Nephron progenitor cell (in vitro differentiated cells): Measurements from ENCODE around the gene EID2.

Experiments
- DNase-seq: peaks from one replicate; pipeline ENCODE4 v3.0.0; 2021
- H3K27ac Mint-ChIP-seq: 2 replicates; pipeline ENCODE4 v1.8.0; 2021; ENCODE audit warnings: mild to moderate bottlenecking, moderate library complexity, mixed read lengths
- H3K27me3 Mint-ChIP-seq: 2 replicates; pipeline ENCODE4 v1.8.0; 2021; ENCODE audit warnings: mild to moderate bottlenecking, low read depth, mixed read lengths; ENCODE audit not compliant: poor library complexity
- H3K36me3 Mint-ChIP-seq: 2 replicates; pipeline ENCODE4 v1.8.0; 2021; ENCODE audit warnings: low read depth, mixed read lengths
- H3K4me1 Mint-ChIP-seq: 2 replicates; pipeline ENCODE4 v1.8.0; 2021; ENCODE audit warnings: mixed read lengths
- H3K4me3 Mint-ChIP-seq: 2 replicates; pipeline ENCODE4 v1.8.0; 2021; ENCODE audit warnings: mild to moderate bottlenecking, moderate library complexity, mixed read lengths
- H3K9me3 Mint-ChIP-seq: 2 replicates; pipeline ENCODE4 v1.8.0; 2021; ENCODE audit warnings: mild to moderate bottlenecking, moderate library complexity, mixed read lengths
- TF ChIP-seq, protein P1 (sequence below): fragments of 200-600 bp; sonication (generic); IDR thresholded peaks from 2 replicates; pipeline ENCODE4 v1.5.0; 2021; ENCODE audit warnings: antibody characterized with exemption

The EID2 gene

DNA sequence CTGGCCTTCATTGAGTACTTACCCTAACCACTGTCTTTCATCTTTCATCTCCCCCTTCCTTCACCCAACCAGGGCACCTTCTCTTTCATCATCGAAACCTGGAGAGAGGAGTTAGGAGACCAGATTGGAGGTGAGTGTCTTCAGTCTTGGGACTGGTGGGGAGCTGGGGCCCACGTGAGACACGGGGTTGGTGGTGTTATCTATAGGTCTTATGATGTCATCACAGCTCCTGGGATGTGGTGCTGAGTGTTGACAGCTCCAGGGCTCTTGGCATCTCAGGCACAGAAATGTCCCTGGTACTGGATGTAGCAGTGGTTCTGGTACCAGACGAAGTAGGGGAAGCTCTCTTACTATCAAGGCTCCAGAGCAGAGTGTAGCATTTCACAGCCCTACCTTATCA, 39.4 kb downstream of the EID2 start:
- DNase-seq: no peak
- Mint-ChIP-seq H3K27ac (no peak overlapping the region), H3K9me3 (peaks cover 1% of the 10 kb centered on the region), H3K27me3 (peaks cover 10% of the 10 kb centered on the region), H3K4me1 (peaks cover 33% of the 10 kb centered on the region), H3K36me3 (peaks cover 28% of the 10 kb centered on the region), H3K4me3 (peak overlapping the region; percentile 68)
- TF ChIP-seq, protein P1, sequence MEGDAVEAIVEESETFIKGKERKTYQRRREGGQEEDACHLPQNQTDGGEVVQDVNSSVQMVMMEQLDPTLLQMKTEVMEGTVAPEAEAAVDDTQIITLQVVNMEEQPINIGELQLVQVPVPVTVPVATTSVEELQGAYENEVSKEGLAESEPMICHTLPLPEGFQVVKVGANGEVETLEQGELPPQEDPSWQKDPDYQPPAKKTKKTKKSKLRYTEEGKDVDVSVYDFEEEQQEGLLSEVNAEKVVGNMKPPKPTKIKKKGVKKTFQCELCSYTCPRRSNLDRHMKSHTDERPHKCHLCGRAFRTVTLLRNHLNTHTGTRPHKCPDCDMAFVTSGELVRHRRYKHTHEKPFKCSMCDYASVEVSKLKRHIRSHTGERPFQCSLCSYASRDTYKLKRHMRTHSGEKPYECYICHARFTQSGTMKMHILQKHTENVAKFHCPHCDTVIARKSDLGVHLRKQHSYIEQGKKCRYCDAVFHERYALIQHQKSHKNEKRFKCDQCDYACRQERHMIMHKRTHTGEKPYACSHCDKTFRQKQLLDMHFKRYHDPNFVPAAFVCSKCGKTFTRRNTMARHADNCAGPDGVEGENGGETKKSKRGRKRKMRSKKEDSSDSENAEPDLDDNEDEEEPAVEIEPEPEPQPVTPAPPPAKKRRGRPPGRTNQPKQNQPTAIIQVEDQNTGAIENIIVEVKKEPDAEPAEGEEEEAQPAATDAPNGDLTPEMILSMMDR: no peak

DNA sequence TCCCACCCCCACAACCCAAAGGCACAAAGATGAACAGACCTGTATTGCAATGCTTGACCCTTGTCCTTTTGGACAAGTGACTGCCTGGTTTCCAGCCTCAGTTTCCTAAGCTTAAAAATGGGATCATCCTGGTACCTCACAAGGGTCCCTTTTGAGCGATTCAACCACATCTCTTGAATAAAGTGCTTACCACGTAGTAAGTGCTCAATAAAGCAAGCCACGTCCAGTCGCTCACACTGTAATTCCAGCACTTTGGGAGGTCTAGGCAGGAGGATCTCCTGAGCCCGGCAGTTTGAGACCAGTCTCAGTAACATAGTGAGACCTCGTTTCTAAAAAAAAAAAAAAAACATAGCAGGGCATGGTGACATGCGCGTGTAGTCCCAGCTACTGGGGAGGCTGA, 40.0 kb downstream of the EID2 start:
- Mint-ChIP-seq H3K4me3 (peak overlapping the region; percentile 93), H3K9me3 (no peaks in the 10 kb centered on the region), H3K4me1 (peaks cover 33% of the 10 kb centered on the region), H3K27me3 (peaks cover 8% of the 10 kb centered on the region), H3K27ac (no peak overlapping the region), H3K36me3 (peaks cover 25% of the 10 kb centered on the region)
- DNase-seq: no peak
- TF ChIP-seq, protein P1: no peak

DNA sequence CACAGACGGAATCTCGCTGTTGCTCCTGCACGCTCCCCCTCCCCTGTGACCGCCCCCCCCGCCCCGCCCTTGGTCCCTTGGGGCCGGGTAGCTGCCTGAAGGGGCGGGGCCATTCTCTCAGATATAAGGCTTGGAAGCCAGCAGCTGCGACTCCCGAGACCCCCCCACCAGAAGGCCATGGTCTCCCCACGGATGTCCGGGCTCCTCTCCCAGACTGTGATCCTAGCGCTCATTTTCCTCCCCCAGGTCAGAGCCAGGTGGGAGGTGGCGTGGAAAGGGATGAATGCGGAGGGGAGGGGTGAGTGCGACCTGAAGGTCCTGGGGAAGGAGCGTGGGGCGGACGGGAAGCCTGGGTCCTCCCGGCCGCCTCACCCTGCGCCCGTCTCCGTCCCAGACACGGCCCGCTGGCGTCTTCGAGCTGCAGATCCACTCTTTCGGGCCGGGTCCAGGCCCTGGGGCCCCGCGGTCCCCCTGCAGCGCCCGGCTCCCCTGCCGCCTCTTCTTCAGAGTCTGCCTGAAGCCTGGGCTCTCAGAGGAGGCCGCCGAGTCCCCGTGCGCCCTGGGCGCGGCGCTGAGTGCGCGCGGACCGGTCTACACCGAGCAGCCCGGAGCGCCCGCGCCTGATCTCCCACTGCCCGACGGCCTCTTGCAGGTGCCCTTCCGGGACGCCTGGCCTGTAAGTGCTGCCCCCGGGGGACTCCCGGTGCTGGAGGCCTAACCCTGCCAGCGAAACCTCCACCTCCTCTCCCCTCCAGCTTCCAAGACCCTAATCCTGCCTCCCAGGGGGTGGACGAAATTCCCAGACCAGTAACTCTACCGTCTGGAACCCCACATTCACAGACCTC, 40.9 kb downstream of the EID2 start, which contains the start of gene DLL3:
TSS of gene DLL3 (plus strand) at position 150 of the 845 bp plus-strand sequence. CDS start at position 178, 28 bp downstream.
- Mint-ChIP-seq H3K36me3 (peaks cover 19% of the 10 kb centered on the region), H3K27me3 (peaks cover 3% of the 10 kb centered on the region), H3K27ac (peak within 1 kb of the TSS; percentile 86), H3K9me3 (no peaks in the 10 kb centered on the region), H3K4me1 (peaks cover 38% of the 10 kb centered on the region), H3K4me3 (peak within 1 kb of the TSS; percentile 93)
- TF ChIP-seq, protein P1: no peak
- DNase-seq: peak; percentile 67

DNA sequence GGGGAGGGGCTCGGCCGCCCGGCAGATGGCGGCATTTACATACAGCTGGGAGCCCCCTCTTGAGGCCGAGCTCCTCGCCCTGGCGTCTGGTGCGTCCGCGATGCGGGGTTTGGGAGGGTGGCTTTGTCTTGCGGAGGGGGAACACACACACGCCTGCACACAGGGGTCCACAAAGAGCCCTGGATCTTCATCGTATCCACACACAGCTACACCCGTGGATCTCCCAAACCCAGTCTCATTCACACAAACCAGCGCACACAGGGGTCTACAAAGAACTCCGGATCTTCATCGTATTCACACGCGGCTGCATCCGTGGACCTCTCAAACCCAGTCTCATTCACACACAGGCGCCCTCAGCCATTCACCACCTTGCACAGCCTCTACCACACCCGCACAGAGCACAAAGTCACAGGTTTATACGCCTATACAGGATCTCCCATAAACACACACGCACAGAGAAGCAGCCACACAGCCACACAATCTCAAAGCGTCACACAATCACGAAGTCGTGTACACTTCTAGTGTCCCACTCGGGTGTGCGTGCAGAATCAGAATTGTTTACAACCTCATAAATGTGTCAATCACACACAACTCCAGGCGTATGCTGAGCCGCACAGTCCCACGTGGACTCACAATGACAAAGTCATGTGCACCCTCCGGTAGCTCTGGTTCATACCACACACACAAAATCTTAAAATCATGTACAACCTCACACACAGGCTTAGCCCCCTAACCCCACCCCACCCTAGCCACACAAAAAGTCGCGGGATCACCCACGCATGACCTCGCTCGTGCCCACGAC, 41.8 kb downstream of the EID2 start:
- DNase-seq: peak; percentile 78
- Mint-ChIP-seq H3K4me3 (peak overlapping the region; percentile 93), H3K27me3 (peaks cover 3% of the 10 kb centered on the region), H3K27ac (peak overlapping the region; percentile 86), H3K36me3 (peaks cover 13% of the 10 kb centered on the region), H3K4me1 (peaks cover 32% of the 10 kb centered on the region), H3K9me3 (no peaks in the 10 kb centered on the region)
- TF ChIP-seq, protein P1: peak; percentile 23

DNA sequence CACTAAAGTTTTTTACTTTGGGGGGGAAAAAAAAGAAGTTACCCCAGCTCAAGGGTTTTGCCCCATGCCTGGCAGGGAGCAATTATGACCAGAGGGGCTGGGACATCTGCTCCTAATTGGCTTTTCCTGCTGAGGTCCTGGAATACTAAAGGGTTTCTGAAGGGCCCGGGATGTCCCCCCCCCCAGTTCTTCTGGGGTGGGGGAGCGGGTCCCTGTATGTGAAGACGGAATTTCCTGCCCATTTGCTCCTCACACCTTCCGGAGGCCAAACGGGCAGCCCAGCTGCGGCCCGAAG, 42.3 kb downstream of the EID2 start:
- Mint-ChIP-seq H3K36me3 (peaks cover 17% of the 10 kb centered on the region), H3K4me3 (peak overlapping the region; percentile 42), H3K27me3 (peaks cover 3% of the 10 kb centered on the region), H3K27ac (no peak overlapping the region), H3K4me1 (peaks cover 31% of the 10 kb centered on the region), H3K9me3 (no peaks in the 10 kb centered on the region)
- DNase-seq: no peak
- TF ChIP-seq, protein P1: no peak
